Measurements from ENCODE around the gene SLC2A8.

GRCh38 chr9:127353882-127354281 lies 43.1 kb upstream of the SLC2A8 start:
- TF ChIP-seq CTCF (IDR thresholded peaks at IDR 0.05 in 2 of 3, conservative IDR thresholded peaks at IDR 0.05 in 1 of 3; ENCODE audit: borderline replicate concordance in 1 of 3, insufficient read depth in 1 of 3, low read depth in 2 of 3, low read length in 2 of 3) (no peak), POLR2A (IDR thresholded peaks at IDR 0.05; ENCODE audit: borderline replicate concordance, extremely low read depth, insufficient read depth, insufficient read length) (no peak), ELF1 (IDR thresholded peaks at IDR 0.05; ENCODE audit: borderline replicate concordance, low read depth) (no peak), EZH2 (IDR thresholded peaks at IDR 0.05) (no peak), SRF (IDR thresholded peaks at IDR 0.05; ENCODE audit: low read depth) (no peak), ZNF274 (IDR thresholded peaks at IDR 0.05; ENCODE audit: low read depth, low read length) (no peak)
